Neural crest cell (in vitro differentiated cells): ENCODE results near the gene MRPS35. TPM values are rescaled to one million over a fixed set of nuclear protein-coding genes. Genes with fewer than 3 reads are reported as not detected.

Experiments
- DNase-seq: peaks from one replicate; pipeline ENCODE4 v3.0.0; 2021; ENCODE audit warnings: low read depth, mixed read lengths, low spot score
- H3K27ac Mint-ChIP-seq: one replicate; pipeline ENCODE4 v1.8.0; 2021; ENCODE audit warnings: mild to moderate bottlenecking, mixed read lengths; ENCODE audit not compliant: unreplicated experiment
- H3K27me3 Mint-ChIP-seq: 2 replicates; pipeline ENCODE4 v1.8.0; 2021; ENCODE audit warnings: low read depth, mild to moderate bottlenecking, mixed read lengths
- H3K36me3 Mint-ChIP-seq: 2 replicates; pipeline ENCODE4 v1.8.0; 2021; ENCODE audit warnings: low read depth, mild to moderate bottlenecking, mixed read lengths
- H3K4me1 Mint-ChIP-seq: 2 replicates; pipeline ENCODE4 v1.8.0; 2021; ENCODE audit warnings: mixed read lengths
- H3K4me3 Mint-ChIP-seq: one replicate; pipeline ENCODE4 v1.8.0; 2021; ENCODE audit warnings: mild to moderate bottlenecking, mixed read lengths
- H3K9me3 Mint-ChIP-seq: 2 replicates; pipeline ENCODE4 v1.8.0; 2021; ENCODE audit warnings: mixed read lengths
- CTCF ChIP-seq: fragments of 200-600 bp; sonication (generic); conservative IDR thresholded peaks from 2 replicates; pipeline ENCODE4 v1.5.0; 2021; ENCODE audit warnings: antibody characterized with exemption, mild to moderate bottlenecking
- total RNA-seq: library from RNA; stranded (reverse); gene quantifications from 2 replicates; pipeline ENCODE4 v1.2.1, GENCODE V29; 2021

MRPS35 gene
- total RNA-seq, 1 donor from 2014 or later, result 35.4 TPM

DNA sequence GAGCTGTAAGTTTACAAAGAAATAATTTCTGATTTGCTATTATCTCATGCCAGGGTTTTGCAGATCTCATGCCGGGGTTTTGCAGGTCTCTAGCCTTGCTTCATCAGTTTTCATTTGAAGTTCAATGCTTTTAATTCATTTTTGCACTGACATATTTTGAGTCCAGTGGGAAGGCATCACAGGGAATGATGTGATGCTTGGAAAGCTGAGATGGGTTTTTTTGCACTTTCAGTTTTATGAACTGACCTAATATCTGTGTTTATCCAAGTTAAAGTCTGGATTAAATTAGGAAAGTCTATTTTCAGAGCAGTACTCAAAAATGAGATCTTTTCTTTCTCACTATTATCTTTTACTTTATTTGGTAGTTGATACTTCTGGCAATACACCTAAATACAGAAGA, 38.0 kb upstream of the MRPS35 start:
- TF ChIP-seq CTCF, result no peak
- H3K36me3 Mint-ChIP-seq, result peaks cover 7% of the 10 kb centered on the region
- no peaks in the 10 kb centered on the region for H3K4me1 Mint-ChIP-seq
- H3K27me3 Mint-ChIP-seq, result no peaks in the 10 kb centered on the region
- no peak overlapping the region for H3K4me3 Mint-ChIP-seq
- no peaks in the 10 kb centered on the region for H3K9me3 Mint-ChIP-seq
- DNase-seq, result no peak
- no peak overlapping the region for H3K27ac Mint-ChIP-seq

- H3K4me1 Mint-ChIP-seq, result no peaks in the 10 kb centered on the region
- no peaks in the 10 kb centered on the region for H3K9me3 Mint-ChIP-seq
- DNase-seq, result no peak
- H3K27me3 Mint-ChIP-seq, result no peaks in the 10 kb centered on the region
- H3K27ac Mint-ChIP-seq, result no peak overlapping the region
- H3K36me3 Mint-ChIP-seq, result peaks cover 2% of the 10 kb centered on the region
- no peak for TF ChIP-seq CTCF
- H3K4me3 Mint-ChIP-seq, result no peak overlapping the region
Measured at GRCh38 chr12:27673101-27673718, 37.4 kb upstream of the MRPS35 start.

DNA sequence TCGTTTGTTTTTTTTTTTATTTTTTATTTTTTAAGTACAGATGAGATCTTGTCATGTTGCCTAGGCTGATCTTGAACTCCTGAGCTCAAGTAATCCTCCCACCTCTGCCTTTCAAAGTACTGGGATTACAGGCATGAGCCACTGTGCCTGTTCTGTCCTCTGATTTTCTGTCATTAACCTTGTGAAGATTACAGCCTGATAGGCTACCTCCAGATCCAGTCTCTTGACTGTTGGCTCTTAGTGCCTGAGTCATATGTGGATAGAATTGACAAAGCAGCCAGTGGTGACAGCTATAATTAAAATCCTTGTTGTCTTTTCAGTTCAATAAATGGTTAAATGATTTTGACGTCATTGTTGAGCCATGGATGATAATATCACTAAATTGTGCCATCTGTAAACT, 35.6 kb upstream of the MRPS35 start:
- Mint-ChIP-seq H3K4me3 (no peak overlapping the region), H3K27ac (no peak overlapping the region), H3K9me3 (no peaks in the 10 kb centered on the region), H3K27me3 (no peaks in the 10 kb centered on the region), H3K4me1 (no peaks in the 10 kb centered on the region), H3K36me3 (peaks cover 7% of the 10 kb centered on the region)
- no peak for DNase-seq
- TF ChIP-seq CTCF, result no peak

DNA sequence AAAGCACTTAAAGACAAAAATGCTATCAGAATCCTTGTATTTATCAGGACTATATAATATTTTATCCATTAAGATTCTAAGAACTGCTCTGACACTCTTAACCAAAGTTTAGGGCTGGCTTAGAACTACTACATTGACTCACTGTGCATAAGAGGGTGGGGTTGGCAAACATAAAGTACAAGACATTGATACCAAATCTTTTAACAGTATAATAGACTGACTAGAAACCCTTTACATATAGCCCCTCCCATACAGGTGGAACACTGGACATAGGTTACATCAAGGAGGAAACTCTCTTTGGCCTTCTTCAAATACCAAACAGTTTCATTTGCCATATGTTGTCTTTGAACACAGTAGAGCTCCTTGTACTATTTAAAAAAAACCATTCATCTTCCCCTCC, 30.0 kb upstream of the MRPS35 start:
- Mint-ChIP-seq H3K9me3 (no peaks in the 10 kb centered on the region), H3K27ac (no peak overlapping the region), H3K36me3 (peaks cover 18% of the 10 kb centered on the region), H3K4me3 (no peak overlapping the region), H3K27me3 (no peaks in the 10 kb centered on the region), H3K4me1 (no peaks in the 10 kb centered on the region)
- DNase-seq, result no peak
- TF ChIP-seq CTCF, result no peak

DNA sequence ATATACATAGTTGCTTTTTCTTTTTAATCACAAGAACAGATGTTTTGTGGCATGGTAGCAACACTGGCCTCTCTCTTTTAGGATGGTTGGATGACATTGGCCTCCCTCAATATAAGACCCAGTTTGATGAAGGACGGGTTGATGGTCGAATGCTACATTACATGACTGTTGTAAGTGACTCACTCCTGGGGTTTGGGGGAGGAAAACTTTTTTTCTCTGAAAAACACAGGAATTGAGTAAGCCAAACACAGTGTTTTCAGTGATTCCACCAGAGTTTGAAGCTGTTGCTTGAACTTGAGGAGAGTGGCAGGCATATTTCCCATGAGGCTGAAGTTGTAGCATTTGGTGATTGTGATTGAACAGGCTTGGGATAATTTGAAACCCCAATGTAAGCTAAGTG, 28.1 kb upstream of the MRPS35 start:
- Mint-ChIP-seq H3K36me3 (peaks cover 20% of the 10 kb centered on the region), H3K27ac (no peak overlapping the region)

More for the DNA sequence above, 28.1 kb upstream of the MRPS35 start:
- no peak for DNase-seq
- H3K9me3 Mint-ChIP-seq, result no peaks in the 10 kb centered on the region
- no peaks in the 10 kb centered on the region for H3K27me3 Mint-ChIP-seq
- H3K4me1 Mint-ChIP-seq, result no peaks in the 10 kb centered on the region
- TF ChIP-seq CTCF, result no peak
- no peak overlapping the region for H3K4me3 Mint-ChIP-seq
